Measurements from ENCODE around the gene ALG2. TPM values are rescaled to one million over a fixed set of nuclear protein-coding genes. Genes with fewer than 3 reads are reported as not detected.

Gene ALG2
- total RNA-seq, 1 donor from 2014 or later = 52.4 TPM

DNA sequence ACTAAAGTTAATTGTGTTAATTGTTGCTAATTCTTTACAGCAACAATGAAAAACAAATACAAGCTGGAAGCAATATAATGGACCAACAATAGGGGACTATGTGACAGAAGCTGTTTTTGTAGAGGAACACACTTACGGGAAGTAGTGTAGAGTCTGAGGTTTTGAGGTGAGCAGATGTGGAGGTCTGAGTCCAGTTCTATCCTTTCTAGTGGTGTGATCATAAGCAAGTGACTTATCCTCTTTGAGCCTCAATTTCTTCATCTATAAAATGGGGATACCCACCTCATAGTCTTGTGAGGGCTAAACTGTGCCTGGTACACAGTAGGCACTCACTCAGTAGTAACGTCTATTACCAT lies 28.3 kb downstream of the ALG2 start:
- no peaks in the 10 kb centered on the region for H3K36me3 ChIP-seq (ENCODE audit: control insufficient read depth, insufficient read depth, low read length)
- H3K4me3 ChIP-seq (ENCODE audit: low read depth, low read length) = no peak overlapping the region
- H3K27me3 ChIP-seq (ENCODE audit: control insufficient read depth, insufficient read depth, low read length) = peaks cover 6% of the 10 kb centered on the region
- TF ChIP-seq, protein P1, sequence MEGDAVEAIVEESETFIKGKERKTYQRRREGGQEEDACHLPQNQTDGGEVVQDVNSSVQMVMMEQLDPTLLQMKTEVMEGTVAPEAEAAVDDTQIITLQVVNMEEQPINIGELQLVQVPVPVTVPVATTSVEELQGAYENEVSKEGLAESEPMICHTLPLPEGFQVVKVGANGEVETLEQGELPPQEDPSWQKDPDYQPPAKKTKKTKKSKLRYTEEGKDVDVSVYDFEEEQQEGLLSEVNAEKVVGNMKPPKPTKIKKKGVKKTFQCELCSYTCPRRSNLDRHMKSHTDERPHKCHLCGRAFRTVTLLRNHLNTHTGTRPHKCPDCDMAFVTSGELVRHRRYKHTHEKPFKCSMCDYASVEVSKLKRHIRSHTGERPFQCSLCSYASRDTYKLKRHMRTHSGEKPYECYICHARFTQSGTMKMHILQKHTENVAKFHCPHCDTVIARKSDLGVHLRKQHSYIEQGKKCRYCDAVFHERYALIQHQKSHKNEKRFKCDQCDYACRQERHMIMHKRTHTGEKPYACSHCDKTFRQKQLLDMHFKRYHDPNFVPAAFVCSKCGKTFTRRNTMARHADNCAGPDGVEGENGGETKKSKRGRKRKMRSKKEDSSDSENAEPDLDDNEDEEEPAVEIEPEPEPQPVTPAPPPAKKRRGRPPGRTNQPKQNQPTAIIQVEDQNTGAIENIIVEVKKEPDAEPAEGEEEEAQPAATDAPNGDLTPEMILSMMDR (IDR thresholded peaks at IDR 0.05; ENCODE audit: insufficient read depth, low read length, poor library complexity, severe bottlenecking) = no peak
- DNase-seq (ENCODE audit: low read depth) = no peak

DNA sequence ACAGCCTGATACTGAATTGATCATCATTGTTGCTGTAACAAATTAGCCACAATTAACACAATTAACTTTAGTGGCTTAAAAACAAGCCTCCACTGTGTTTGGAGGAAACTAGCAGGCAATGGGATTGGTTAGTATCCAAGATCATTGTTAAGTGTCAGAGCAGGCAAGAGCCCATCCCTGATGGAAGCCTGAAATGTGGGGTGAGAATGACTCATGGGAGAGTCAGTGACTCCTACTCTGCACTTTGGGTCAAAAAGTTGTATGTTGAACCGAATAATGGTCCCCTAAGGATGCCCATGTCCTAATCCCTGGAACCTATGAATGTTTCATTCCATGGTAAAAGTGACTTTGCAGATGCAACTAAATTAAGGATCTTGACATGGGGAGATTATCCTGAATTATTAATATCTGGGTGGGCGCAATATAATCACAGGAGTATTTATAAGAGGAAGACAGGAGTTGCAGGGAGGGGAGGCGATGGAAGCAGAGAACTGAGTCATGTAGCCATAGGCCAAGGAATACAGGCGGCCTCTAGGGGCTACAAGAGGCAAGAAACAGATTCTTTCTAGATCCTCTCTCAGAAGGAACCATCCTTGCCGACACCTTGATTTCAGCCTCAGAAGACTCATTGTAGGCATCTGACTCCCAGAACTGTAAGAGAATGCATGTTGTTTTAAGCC lies 28.8 kb downstream of the ALG2 start:
- Histone ChIP-seq H3K36me3 (ENCODE audit: control insufficient read depth, insufficient read depth, low read length) (no peaks in the 10 kb centered on the region), H3K4me3 (ENCODE audit: low read depth, low read length) (no peak overlapping the region), H3K27me3 (ENCODE audit: control insufficient read depth, insufficient read depth, low read length) (peaks cover 4% of the 10 kb centered on the region)
- no peak for DNase-seq (ENCODE audit: low read depth)
- TF ChIP-seq, protein P1 (IDR thresholded peaks at IDR 0.05; ENCODE audit: insufficient read depth, low read length, poor library complexity, severe bottlenecking) = peak; percentile 18

DNA sequence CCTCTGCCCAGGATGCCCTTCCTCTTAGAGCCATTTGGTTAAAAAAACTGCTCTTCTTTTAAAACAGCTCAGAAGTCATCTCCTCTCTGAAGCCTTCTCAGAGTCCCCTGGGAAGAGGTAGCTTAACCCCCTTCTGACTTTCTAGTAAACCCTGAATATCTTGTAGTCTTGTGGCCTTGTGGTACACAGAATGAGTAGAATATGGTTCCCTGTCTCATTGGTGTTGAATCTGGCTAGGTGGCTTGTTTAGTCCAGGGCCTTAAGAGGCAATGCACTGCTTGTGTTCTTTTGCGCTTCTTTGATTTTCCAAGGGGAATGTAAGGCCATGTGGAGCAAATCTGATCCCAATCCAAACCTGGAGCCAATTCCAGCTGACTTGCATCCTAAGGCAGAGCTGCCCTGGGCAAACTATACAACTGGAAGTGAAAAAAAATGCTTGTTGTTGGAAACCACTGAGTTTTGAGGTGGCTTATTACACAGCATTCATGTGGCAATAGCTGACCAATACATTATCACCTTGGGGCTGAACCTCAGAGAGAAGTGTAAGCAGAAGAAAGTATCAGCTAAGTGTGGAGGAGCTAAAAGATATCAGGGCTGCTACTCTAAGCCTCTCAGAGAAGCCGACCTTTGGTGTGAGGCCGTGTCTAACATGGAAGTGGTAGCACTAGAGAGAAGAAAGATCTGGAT lies 31.0 kb downstream of the ALG2 start:
- Histone ChIP-seq H3K4me3 (ENCODE audit: low read depth, low read length) (no peak overlapping the region), H3K36me3 (ENCODE audit: control insufficient read depth, insufficient read depth, low read length) (no peaks in the 10 kb centered on the region), H3K27me3 (ENCODE audit: control insufficient read depth, insufficient read depth, low read length) (peaks cover 2% of the 10 kb centered on the region)
- DNase-seq (ENCODE audit: low read depth) = no peak
- TF ChIP-seq, protein P1 (IDR thresholded peaks at IDR 0.05; ENCODE audit: insufficient read depth, low read length, poor library complexity, severe bottlenecking) = no peak

DNA sequence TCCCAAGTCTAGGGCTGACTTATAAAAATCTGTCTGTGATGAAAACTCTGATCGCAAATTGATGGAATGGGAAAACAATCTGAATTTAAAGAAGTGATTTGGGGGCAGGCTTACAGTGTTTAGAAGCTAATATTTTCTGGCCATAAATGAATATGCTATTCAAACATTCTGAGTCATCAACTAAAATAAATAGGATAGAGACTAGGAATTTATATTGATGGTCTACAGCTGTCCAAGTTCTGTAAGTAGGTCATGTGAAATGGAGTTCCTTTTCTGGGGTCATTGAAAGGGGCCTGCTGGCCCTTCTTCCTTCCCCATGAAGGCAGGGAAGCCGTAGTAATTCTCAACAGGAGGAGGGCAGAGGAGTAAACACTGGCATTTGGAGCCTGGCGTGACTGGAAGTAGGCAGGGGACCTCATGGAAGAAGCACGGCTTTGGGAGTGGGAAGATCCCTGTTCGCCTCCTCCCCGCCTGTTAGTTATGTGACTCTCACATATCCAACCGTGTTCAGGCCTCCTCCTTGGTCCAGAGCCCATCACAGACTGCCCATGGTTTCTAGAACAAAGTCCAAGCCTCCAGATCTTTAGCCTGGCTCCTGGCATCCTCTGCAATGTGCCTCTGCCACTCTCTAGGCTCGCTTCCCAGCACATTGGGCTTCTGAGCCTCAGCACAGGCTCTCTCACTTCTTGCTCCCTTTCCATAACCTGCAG lies 31.7 kb downstream of the ALG2 start:
- no peak overlapping the region for H3K4me3 ChIP-seq (ENCODE audit: low read depth, low read length)
- peaks cover 2% of the 10 kb centered on the region for H3K27me3 ChIP-seq (ENCODE audit: control insufficient read depth, insufficient read depth, low read length)
- no peak for DNase-seq (ENCODE audit: low read depth)
- TF ChIP-seq, protein P1 (IDR thresholded peaks at IDR 0.05; ENCODE audit: insufficient read depth, low read length, poor library complexity, severe bottlenecking) = no peak
- no peaks in the 10 kb centered on the region for H3K36me3 ChIP-seq (ENCODE audit: control insufficient read depth, insufficient read depth, low read length)

DNA sequence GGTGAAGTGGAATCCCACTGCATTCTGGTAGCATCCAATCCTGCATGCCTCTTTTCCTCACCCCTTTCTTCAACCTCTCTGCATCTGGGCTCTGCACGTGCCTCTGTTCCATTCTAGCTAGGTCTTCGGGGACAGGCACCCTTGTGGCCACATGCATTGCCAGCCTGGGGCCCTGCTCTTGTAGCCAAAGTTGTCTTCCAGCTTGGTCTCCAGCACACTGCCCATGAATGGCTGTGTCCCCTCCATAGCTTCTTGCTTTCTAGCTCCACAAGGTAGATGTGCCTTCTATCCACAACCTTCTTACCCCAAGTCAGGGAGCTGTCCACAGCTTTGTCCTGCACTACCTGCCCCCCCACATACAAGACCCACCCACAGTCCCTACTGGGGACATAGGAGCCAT lies 32.6 kb downstream of the ALG2 start:
- TF ChIP-seq, protein P1 (IDR thresholded peaks at IDR 0.05; ENCODE audit: insufficient read depth, low read length, poor library complexity, severe bottlenecking) = no peak
- no peaks in the 10 kb centered on the region for H3K36me3 ChIP-seq (ENCODE audit: control insufficient read depth, insufficient read depth, low read length)
- no peak for DNase-seq (ENCODE audit: low read depth)
- H3K4me3 ChIP-seq (ENCODE audit: low read depth, low read length) = no peak overlapping the region
- no peaks in the 10 kb centered on the region for H3K27me3 ChIP-seq (ENCODE audit: control insufficient read depth, insufficient read depth, low read length)
